Adipocyte (in vitro differentiated cells): ENCODE results near the gene MTX1.
A peak's percentile ranks its signal among the peaks of the same experiment; 100 is the strongest.

Experiments used
- DNase-seq: peaks from one replicate; pipeline ENCODE4 v3.0.0-alpha.2; 2015; ENCODE audit warnings: low read depth
- H3K27me3 ChIP-seq: replicated peaks from 2 replicates; pipeline ENCODE4 v1.7.0; 2013; ENCODE audit warnings: mild to moderate bottlenecking, low read length, moderate library complexity; ENCODE audit not compliant: control insufficient read depth, insufficient read depth
- H3K36me3 ChIP-seq: 2 replicates; pipeline ENCODE4 v1.7.0; 2013; ENCODE audit warnings: low read length, mild to moderate bottlenecking, moderate library complexity; ENCODE audit not compliant: control insufficient read depth, insufficient read depth, severe bottlenecking
- H3K4me1 ChIP-seq: 2 replicates; pipeline ENCODE4 v1.7.0; 2013; ENCODE audit warnings: mild to moderate bottlenecking, low read length, moderate library complexity; ENCODE audit not compliant: control insufficient read depth, insufficient read depth
- H3K4me3 ChIP-seq: 2 replicates; pipeline ENCODE4 v1.7.0; 2013; ENCODE audit warnings: mild to moderate bottlenecking, low read length, moderate library complexity
- H3K9ac ChIP-seq: 2 replicates; pipeline ENCODE4 v1.7.0; 2013; ENCODE audit warnings: mild to moderate bottlenecking, low read length, moderate library complexity
- H3K9me3 ChIP-seq: 2 replicates; pipeline ENCODE4 v1.7.0; 2013; ENCODE audit warnings: mild to moderate bottlenecking, low read length, moderate library complexity; ENCODE audit not compliant: control insufficient read depth

The MTX1 gene

GRCh38 chr1:155261852-155262673, 53.6 kb downstream of the MTX1 start, which contains the start of gene SCAMP3:
TSS of gene SCAMP3 (minus strand) at chr1:155262360. CDS start at chr1:155262151, 209 bp downstream.
- peak; percentile 99 for DNase-seq
- Histone ChIP-seq H3K36me3 (peaks cover 59% of the 10 kb centered on the region), H3K9ac (peak within 1 kb of the TSS; percentile 95), H3K4me3 (peak within 1 kb of the TSS; percentile 94), H3K27me3 (no peaks in the 10 kb centered on the region), H3K4me1 (peaks cover 17% of the 10 kb centered on the region), H3K9me3 (no peaks in the 10 kb centered on the region)

GRCh38 chr1:155263067-155263466, 54.6 kb downstream of the MTX1 start:
- Histone ChIP-seq H3K4me1 (peaks cover 17% of the 10 kb centered on the region), H3K27me3 (no peaks in the 10 kb centered on the region), H3K9ac (peak overlapping the region; percentile 95), H3K9me3 (no peaks in the 10 kb centered on the region), H3K36me3 (peaks cover 62% of the 10 kb centered on the region), H3K4me3 (no peak overlapping the region)
- DNase-seq = no peak
